Measurements from ENCODE around the gene PRSS38.

Gene PRSS38

GRCh38 chr1:227779685-227780084 is 35.8 kb upstream of the PRSS38 start:
- DNase-seq: no peak

GRCh38 chr1:227780101-227781044 is 35.1 kb upstream of the PRSS38 start:
- DNase-seq: peak in 1 of 2 experiments; percentile 10

- DNase-seq: no peak
Observed at GRCh38 chr1:227781314-227781930, 34.1 kb upstream of the PRSS38 start.

- no peak for DNase-seq
Observed at GRCh38 chr1:227782226-227782625, 33.2 kb upstream of the PRSS38 start.

- no peak for DNase-seq
Observed at GRCh38 chr1:227785094-227785804, 30.2 kb upstream of the PRSS38 start.

- no peak for DNase-seq
Observed at GRCh38 chr1:227785805-227786671, 29.4 kb upstream of the PRSS38 start.

- DNase-seq: peak in 1 of 2 experiments; percentile 22
Observed at GRCh38 chr1:227786673-227787512, 28.6 kb upstream of the PRSS38 start.

- DNase-seq: peak; percentile 91 to 93
Observed at GRCh38 chr1:227787513-227788270, 27.8 kb upstream of the PRSS38 start.

- peak; percentile 58 to 77 for DNase-seq
Observed at GRCh38 chr1:227788271-227789083, 27.0 kb upstream of the PRSS38 start.

GRCh38 chr1:227789084-227790033 is 26.1 kb upstream of the PRSS38 start:
- peak in 1 of 2 experiments; percentile 33 for DNase-seq

GRCh38 chr1:227790034-227790400 is 25.5 kb upstream of the PRSS38 start:
- DNase-seq: no peak

- DNase-seq: no peak
Observed at GRCh38 chr1:227790868-227791267, 24.6 kb upstream of the PRSS38 start.

- no peak for DNase-seq
Observed at GRCh38 chr1:227791425-227792143, 23.9 kb upstream of the PRSS38 start.

GRCh38 chr1:227792216-227793078 is 23.0 kb upstream of the PRSS38 start:
- DNase-seq: no peak

GRCh38 chr1:227793079-227793947 is 22.2 kb upstream of the PRSS38 start:
- DNase-seq: no peak

Measured in NCI-H524 (cell line).